MG63 (cell line): ENCODE data around the gene ADSL. TPM values are rescaled to one million over a fixed set of nuclear protein-coding genes. Genes with fewer than 3 reads are reported as not detected.
"Not testable (repeated sequence)": the region's sequence is repeated elsewhere in the genome, so short reads cannot be mapped to it uniquely, and the experiment has no call there.

ENCODE experiments used
- DNase-seq: peaks from one replicate; pipeline ENCODE4 v3.0.0-alpha.2; 2020
- H3K27me3 ChIP-seq: fragments of 250-450 bp; sonication (Bioruptor Pico); 2 replicates; pipeline ENCODE4 v1.5.1; 2020; ENCODE audit warnings: mild to moderate bottlenecking, moderate library complexity
- H3K36me3 ChIP-seq: fragments of 250-450 bp; sonication (Bioruptor Pico); 2 replicates; pipeline ENCODE4 v1.5.1; 2020; ENCODE audit warnings: mild to moderate bottlenecking, moderate library complexity
- H3K4me3 ChIP-seq: fragments of 250-450 bp; sonication (Bioruptor Pico); 2 replicates; pipeline ENCODE4 v1.5.1; 2020; ENCODE audit warnings: mild to moderate bottlenecking, moderate library complexity
- H3K9me3 ChIP-seq: fragments of 250-450 bp; sonication (Bioruptor Pico); 2 replicates; pipeline ENCODE4 v1.5.1; 2020; ENCODE audit warnings: mild to moderate bottlenecking, moderate library complexity
- total RNA-seq: library from RNA; depleted of rRNA; stranded (reverse); fragments of >200 nt; shearing (Covaris generic); gene quantifications from 2 replicates; pipeline ENCODE4 v1.2.3, GENCODE V29; 2014; ENCODE audit warnings: low replicate concordance

ADSL gene
- total RNA-seq, 1 experiment from 2014 or later: 262 TPM

DNA sequence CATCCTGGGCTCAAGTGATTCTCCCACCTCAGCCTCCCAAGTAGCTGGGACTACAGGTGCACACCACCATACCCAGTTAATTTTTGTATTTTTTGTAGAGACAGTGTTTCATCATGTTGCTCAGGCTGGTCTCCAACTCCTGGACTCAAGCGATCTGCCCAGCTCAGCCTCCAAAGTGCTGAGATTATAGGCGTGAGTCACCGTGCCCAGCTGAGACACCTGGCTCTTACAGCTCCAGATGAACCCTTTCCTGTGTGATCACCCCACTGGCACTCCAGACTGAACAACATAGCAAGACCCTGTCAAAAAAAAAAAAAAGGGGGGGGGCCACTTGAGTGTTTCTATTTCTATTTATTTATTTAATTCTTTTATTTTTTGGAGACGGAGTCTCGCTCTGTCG lies 1.0 kb upstream of the ADSL start:
- H3K4me3 ChIP-seq: peak overlapping the region; percentile 72
- H3K9me3 ChIP-seq: no peaks in the 10 kb centered on the region
- DNase-seq: peak; percentile 74
- peaks cover 27% of the 10 kb centered on the region for H3K36me3 ChIP-seq
- no peaks in the 10 kb centered on the region for H3K27me3 ChIP-seq

DNA sequence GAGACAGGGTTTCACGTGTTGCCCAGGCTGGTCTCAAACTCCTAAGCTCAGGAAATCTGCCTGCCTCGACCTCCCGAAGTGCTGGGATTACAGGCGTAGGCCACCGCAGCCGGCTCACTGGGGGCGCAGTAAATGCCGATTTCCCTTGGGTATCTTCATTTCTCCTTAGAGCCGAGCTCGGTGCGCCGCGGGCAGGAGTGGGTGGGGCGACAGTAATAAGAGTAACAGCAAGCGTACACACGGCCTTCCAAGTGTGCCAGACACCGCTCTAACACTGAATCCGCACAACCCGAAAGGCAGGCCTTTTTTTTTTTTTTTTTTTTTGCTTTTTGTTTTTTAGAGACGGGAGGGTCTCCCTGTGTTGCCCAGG lies 500 bp upstream of the ADSL start:
- Histone ChIP-seq H3K27me3 (no peaks in the 10 kb centered on the region), H3K9me3 (no peaks in the 10 kb centered on the region), H3K36me3 (peaks cover 32% of the 10 kb centered on the region), H3K4me3 (peak overlapping the region; percentile 72)
- DNase-seq: peak; percentile 54

DNA sequence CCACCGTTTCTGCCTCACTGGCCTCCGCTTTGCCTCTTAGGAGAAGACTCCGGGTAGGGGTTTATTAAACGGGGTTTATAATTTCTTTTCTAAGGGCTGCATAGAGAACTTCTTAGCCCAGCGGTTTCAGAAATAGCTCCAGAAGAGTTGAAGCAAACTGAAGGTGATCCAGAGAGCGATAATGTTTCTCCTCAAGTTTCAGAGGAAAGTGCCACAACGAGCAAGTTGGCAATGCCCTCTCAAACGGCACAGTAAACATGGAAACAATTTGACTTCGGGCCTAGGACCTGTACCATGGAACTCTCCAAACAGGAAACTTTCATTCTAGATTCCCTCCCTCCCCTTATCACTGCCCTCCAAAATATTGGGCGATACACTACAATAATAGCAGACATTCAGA lies 1.0 kb downstream of the ADSL start:
- Histone ChIP-seq H3K27me3 (no peaks in the 10 kb centered on the region), H3K9me3 (no peaks in the 10 kb centered on the region), H3K36me3 (peaks cover 47% of the 10 kb centered on the region), H3K4me3 (peak overlapping the region; percentile 72)
- no peak for DNase-seq

DNA sequence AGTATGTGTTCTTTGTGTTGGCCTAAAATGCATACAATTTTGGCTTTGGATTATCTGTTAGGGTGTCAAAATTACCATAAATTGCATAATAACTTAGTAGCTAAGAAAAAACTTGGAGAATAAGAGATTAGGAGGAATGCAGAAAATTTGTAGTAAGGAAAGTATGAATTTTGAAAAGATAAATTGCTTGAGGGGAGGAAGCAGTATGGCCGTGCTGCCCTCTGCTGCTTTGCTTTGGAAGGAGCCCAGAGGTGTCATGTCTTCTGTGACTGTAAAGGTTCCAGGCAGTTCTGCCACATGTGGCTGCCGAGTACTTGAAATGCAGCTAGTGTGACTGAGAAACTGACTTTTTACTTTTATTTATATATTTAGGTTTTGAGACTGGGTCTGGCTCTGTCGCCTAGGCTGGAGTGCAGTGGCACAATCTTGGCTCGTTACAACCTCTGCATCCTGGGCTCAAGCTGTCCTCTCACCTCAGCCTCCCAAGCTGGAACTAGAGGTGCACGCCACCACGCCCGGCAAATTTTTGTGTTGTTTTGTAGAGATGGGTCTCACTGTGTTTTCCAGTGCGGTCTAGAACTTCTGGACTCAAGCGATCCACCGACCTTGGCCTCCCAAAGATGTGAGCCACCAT lies 1.8 kb downstream of the ADSL start:
- peak; percentile 47 for DNase-seq
- Histone ChIP-seq H3K27me3 (no peaks in the 10 kb centered on the region), H3K4me3 (peak overlapping the region; percentile 72), H3K36me3 (peaks cover 55% of the 10 kb centered on the region), H3K9me3 (no peaks in the 10 kb centered on the region)

DNA sequence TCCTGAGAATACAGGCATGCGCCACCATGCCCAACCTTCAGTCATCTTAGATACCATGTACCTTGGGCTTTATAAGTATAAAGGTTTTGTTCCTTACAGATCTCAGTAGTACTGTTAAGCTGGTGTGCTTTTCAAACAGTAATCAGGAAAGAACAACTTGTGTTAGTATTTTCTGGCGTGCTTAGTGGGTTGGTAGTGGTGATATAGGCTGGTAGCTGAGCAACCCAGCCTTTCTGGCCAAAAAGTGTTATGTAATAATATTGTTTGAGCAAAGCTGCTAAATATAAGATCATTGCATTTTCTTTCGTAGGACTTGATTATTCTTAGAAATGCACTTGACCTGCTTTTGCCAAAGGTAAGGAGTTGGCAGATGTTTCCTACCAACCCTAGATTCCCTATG lies 6.5 kb downstream of the ADSL start:
- peaks cover 78% of the 10 kb centered on the region for H3K36me3 ChIP-seq
- H3K4me3 ChIP-seq: no peak overlapping the region
- no peaks in the 10 kb centered on the region for H3K9me3 ChIP-seq
- H3K27me3 ChIP-seq: no peaks in the 10 kb centered on the region
- no peak for DNase-seq

DNA sequence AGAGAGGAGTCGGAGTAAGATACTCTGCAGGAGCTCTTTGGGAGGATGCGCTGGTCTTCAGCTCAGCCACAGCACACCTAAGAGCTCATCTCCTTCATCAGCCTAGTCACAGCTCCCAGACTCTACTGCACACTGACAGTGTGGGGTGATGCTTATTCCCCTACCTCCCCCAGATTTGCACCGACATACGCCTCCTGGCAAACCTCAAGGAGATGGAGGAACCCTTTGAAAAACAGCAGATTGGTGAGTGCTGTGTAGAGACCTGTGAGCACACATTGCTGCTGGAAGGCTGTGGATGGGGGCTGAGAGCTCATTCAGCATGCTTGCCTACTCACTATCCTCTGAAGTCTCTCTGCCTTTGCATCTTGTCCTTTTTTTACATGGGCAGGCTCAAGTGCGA lies 14.8 kb downstream of the ADSL start:
- peaks cover 90% of the 10 kb centered on the region for H3K36me3 ChIP-seq
- DNase-seq: no peak
- H3K27me3 ChIP-seq: no peaks in the 10 kb centered on the region
- H3K9me3 ChIP-seq: no peaks in the 10 kb centered on the region
- no peak overlapping the region for H3K4me3 ChIP-seq

DNA sequence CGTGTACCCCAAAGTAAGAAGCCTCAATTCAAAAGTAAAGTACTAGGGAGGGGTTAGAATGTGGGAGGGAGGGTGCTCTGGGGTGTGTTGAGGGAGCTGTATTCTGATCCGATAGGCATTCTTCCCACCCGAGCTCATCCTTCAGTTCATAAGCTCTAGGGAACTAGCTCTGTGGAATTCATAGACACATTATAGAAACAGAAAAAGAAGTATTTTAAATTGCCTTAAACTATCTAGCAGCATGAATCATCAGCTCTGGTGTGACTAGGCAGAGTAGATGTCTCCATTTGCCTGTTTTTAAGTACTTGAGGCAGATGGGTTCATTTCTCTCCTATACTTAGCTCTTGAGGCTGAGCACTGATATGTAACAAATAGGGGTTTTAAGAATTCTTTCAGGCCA lies 16.8 kb downstream of the ADSL start:
- no peaks in the 10 kb centered on the region for H3K9me3 ChIP-seq
- no peaks in the 10 kb centered on the region for H3K27me3 ChIP-seq
- no peak for DNase-seq
- H3K36me3 ChIP-seq: peaks cover 94% of the 10 kb centered on the region
- H3K4me3 ChIP-seq: no peak overlapping the region

DNA sequence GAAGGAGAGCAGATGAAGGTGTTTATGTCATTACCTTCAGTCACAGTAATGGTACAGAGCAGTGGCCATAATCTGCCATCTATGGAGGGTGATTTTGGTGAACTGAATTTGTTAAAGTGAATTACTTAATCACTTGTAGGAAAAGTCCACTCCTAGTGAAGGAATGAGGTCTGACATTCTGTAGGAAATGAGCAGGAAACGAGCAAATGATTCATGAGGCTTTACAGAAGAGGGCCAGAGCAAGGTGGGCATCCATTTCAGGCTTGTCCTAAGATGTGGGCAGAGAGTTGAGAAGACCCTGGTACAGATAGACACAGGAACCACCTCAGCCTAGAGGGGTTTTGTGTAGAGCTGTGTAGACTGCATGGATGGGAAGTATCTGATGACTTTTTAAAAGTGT lies 18.1 kb downstream of the ADSL start:
- no peaks in the 10 kb centered on the region for H3K27me3 ChIP-seq
- DNase-seq: no peak
- peaks cover 89% of the 10 kb centered on the region for H3K36me3 ChIP-seq
- no peak overlapping the region for H3K4me3 ChIP-seq
- no peaks in the 10 kb centered on the region for H3K9me3 ChIP-seq

DNA sequence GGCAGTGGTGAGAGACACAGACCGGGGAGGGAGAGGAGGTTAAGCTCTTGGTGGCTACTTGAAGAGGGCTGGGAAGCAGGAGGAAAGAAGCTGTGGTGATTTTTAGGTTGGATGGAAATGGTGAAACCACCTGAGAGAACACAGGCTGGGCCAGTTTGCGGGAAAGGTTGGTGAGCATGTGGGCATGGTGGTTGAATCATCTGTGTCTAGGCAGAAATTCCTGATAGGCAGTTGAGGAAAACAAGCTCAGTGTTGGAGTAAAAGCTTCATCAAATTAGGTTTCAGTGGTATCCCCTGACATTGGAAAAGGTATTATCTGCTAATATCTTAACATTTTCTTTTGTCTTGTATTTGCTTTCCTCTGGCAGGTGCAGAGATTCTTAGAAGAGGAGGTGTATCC lies 19.8 kb downstream of the ADSL start:
- H3K36me3 ChIP-seq: peaks cover 73% of the 10 kb centered on the region
- no peak overlapping the region for H3K4me3 ChIP-seq
- H3K27me3 ChIP-seq: no peaks in the 10 kb centered on the region
- DNase-seq: no peak
- no peaks in the 10 kb centered on the region for H3K9me3 ChIP-seq

DNA sequence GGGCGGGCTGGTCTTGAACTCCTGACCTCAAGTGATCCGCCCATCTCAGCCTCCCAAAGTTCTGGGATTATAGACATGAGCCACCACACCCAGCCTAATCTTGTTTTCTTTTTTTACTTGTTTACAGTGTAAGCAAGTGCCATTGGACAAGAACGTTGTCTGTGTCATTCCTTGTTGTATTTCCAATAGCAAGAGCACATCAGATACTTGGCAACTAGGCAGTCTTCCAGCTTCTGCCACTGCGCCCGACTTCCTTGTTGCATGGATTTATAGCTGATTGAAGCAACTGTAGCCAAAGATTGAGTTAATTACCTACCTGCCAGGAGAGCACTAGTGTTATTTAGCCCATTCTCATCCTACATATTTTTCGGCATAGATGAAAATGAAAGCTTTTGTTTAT lies 21.0 kb downstream of the ADSL start:
- no peaks in the 10 kb centered on the region for H3K27me3 ChIP-seq
- no peak overlapping the region for H3K4me3 ChIP-seq

DNA sequence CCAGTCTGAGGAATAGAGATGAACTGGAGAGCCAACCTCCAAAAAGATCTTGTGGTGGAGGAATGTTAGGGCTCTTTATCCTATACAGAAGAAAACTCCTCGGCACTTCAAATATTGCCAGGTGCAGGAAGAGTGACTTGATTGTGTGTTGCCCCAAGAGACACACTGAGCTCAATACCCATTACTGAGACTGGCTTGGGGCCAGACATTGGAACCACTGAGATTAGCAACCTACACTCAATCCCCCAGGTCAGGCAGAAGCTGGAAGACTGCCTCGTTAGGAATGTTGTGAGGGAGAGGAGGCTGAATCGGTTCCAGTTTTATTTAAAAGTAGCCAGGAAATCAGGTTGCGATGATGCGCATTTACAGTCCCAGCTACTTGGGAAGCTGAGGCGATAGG lies 21.7 kb downstream of the ADSL start:
- no peaks in the 10 kb centered on the region for H3K27me3 ChIP-seq
- no peak for DNase-seq
- no peak overlapping the region for H3K4me3 ChIP-seq
- peaks cover 60% of the 10 kb centered on the region for H3K36me3 ChIP-seq
- no peaks in the 10 kb centered on the region for H3K9me3 ChIP-seq

More for the DNA sequence above, 21.0 kb downstream of the ADSL start:
- no peaks in the 10 kb centered on the region for H3K9me3 ChIP-seq
- peaks cover 60% of the 10 kb centered on the region for H3K36me3 ChIP-seq
- DNase-seq: no peak

DNA sequence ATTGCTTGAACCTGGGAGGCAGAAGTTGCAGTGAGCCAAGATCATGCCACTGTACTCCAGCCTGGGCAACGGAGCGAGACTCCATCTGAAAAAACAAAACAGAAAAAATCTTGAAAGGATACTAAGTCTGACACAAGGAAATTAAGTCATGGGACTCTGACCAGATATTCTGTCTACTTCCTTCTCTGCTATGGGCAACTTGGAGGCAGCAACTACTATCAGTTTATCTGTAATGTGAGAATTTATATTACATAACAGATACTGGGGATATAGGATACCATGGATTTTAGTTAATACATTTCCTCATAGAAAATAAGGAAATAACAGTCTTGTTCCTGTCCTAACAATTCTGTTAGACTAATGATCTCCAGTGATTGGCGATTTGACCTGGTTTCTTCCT lies 22.5 kb downstream of the ADSL start:
- H3K36me3 ChIP-seq: peaks cover 55% of the 10 kb centered on the region
- DNase-seq: no peak
- H3K4me3 ChIP-seq: no peak overlapping the region
- H3K9me3 ChIP-seq: no peaks in the 10 kb centered on the region
- H3K27me3 ChIP-seq: no peaks in the 10 kb centered on the region

DNA sequence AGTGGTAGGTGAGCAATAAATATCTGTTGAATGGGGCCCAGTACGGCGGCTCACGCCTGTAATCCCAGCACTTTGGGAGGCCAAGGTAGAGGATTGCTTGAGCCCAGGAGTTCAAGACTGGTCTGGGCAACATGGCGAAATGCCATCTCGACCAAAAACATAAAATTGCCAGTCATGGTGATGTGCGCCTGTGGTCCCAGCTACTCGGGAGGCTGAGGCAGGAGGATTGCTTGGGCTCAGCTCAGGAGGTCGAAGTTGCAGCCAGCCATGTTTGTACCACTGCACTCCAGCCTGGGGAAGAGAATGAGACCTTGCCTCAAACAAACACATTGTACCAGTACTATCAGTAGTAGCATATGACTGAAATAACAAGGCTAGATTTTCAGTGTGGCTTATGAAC lies 28.3 kb downstream of the ADSL start:
- Histone ChIP-seq H3K9me3 (no peaks in the 10 kb centered on the region), H3K36me3 (peaks cover 9% of the 10 kb centered on the region), H3K4me3 (no peak overlapping the region), H3K27me3 (no peaks in the 10 kb centered on the region)
- DNase-seq: no peak

DNA sequence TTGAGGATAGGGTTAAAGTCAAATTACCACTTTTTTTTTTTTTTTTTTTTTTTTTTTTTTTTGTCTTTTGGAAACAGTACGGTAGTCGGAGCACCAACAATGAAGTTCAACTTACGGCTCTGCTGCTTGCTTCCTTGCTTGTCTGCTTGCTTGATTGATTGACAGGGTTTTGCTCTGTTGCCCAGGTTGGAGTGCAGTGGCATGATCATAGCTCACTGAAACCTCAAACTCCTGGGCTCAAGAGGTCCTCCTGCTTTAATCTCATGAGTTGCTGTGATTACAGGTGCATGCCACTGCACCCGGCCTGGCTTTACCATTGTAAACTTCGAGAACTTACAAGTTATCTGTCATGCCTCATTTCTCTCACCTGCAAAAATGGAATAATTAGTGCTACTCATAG lies 29.8 kb downstream of the ADSL start:
- no peaks in the 10 kb centered on the region for H3K9me3 ChIP-seq
- DNase-seq: no peak
- H3K27me3 ChIP-seq: no peaks in the 10 kb centered on the region
- H3K36me3 ChIP-seq: peaks cover 9% of the 10 kb centered on the region
- no peak overlapping the region for H3K4me3 ChIP-seq

DNA sequence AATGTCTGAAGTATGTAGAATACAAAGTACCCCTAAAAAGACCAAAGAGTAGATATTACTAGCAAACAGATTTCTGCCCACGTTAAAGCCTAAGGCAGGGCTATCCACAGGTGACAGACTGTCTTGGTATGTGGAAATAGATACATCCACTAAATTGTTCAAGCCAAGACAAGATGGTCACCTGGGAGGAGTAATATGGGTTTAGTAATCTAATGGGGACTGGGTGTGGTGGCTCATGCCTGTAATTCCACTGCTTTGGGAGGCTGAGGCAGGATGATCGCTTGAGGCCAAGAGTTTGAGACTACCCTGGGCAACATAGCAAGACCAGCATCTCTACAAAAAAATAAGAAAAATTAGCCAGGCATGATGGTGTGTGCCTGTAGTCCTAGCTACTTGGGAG lies 31.6 kb downstream of the ADSL start:
- peaks cover 4% of the 10 kb centered on the region for H3K36me3 ChIP-seq
- no peaks in the 10 kb centered on the region for H3K9me3 ChIP-seq
- DNase-seq: no peak
- H3K27me3 ChIP-seq: no peaks in the 10 kb centered on the region
- no peak overlapping the region for H3K4me3 ChIP-seq

DNA sequence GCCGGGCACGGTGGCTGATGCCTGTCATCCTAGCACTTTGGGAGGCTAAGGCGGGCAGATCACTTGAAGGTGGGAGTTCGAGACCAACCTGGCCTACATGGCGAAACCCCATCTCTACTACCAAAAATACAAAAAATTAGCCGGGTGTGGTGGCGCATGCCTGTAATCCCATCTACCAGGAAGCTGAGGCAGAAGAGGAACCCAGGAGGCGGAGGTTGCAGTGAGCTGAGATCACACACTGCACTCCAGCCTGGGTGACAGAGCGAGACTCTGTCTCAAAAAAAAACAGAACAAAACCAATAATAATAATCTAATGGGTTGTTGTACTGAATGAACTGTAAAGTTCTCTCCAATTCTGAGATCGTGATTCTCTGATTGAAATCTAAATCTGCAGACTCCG lies 32.1 kb downstream of the ADSL start:
- not testable (repeated sequence) for DNase-seq, H3K27me3 ChIP-seq, H3K4me3 ChIP-seq, H3K36me3 ChIP-seq, H3K9me3 ChIP-seq

DNA sequence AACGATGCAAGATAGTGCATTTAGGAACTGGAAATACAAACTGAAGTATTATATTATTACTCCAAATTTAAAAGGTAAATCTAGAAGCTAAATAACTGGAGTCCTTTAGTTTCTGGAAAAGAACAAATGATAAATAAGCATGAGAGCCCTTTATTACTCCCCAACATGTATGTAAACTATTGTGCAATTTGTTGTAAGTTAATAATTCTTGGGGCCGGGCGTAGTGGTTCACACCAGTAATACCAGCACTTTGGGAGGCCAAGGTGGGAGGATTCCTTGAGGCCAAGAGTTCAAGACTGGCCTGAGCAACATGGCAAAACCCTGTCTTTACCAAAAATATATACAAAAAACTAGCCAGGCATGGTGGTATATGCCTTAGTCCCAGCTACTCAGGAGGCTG lies 35.2 kb downstream of the ADSL start:
- Histone ChIP-seq H3K9me3 (no peaks in the 10 kb centered on the region), H3K36me3 (no peaks in the 10 kb centered on the region), H3K4me3 (no peak overlapping the region), H3K27me3 (no peaks in the 10 kb centered on the region)
- DNase-seq: no peak

DNA sequence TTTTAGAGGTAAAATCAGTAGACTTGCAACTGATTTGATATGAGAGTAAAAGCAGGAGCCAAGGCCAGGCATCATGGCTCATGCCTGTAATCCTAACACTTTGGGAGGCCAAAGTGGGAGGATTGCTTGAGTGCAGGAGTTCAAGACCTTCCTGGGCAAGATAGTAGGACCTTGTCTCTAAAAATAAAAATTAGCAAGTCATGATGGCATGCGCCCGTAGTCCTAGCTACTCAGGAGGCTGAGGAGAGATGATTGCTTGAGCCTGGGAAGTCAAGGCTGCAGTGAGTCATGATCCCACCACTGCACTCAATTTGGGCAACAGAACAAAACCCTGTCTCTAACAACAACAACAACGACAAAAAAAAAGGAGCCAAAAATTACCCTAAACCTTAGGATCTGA lies 37.6 kb downstream of the ADSL start:
- H3K27me3 ChIP-seq: no peaks in the 10 kb centered on the region
- H3K9me3 ChIP-seq: no peaks in the 10 kb centered on the region
- peak; percentile 59 for DNase-seq
- H3K4me3 ChIP-seq: no peak overlapping the region
- no peaks in the 10 kb centered on the region for H3K36me3 ChIP-seq
